ENCODE data around the gene NOXO1.
A peak's percentile ranks its signal among the peaks of the same experiment; 100 is the strongest.

Gene NOXO1

DNA sequence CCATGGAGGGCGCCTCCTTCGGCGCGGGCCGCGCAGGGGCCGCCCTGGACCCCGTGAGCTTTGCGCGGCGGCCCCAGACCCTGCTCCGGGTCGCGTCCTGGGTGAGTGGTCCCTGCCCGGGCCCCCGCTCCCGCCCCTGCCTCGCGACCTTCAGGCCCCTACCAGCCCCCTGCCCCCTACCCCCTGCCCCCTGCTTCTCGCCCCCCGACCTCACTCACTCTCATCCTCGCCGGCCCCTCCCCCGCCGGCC is 8.8 kb upstream of the NOXO1 start:
- TF ChIP-seq, protein P1, sequence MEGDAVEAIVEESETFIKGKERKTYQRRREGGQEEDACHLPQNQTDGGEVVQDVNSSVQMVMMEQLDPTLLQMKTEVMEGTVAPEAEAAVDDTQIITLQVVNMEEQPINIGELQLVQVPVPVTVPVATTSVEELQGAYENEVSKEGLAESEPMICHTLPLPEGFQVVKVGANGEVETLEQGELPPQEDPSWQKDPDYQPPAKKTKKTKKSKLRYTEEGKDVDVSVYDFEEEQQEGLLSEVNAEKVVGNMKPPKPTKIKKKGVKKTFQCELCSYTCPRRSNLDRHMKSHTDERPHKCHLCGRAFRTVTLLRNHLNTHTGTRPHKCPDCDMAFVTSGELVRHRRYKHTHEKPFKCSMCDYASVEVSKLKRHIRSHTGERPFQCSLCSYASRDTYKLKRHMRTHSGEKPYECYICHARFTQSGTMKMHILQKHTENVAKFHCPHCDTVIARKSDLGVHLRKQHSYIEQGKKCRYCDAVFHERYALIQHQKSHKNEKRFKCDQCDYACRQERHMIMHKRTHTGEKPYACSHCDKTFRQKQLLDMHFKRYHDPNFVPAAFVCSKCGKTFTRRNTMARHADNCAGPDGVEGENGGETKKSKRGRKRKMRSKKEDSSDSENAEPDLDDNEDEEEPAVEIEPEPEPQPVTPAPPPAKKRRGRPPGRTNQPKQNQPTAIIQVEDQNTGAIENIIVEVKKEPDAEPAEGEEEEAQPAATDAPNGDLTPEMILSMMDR (IDR thresholded peaks at IDR 0.05; ENCODE audit: low read length, missing control alignments): no peak
- H3K4me3 ChIP-seq (replicated peaks; ENCODE audit: low read depth, low read length): no peak overlapping the region
- no peak for DNase-seq (ENCODE audit: low read depth)

GRCh38 chr16:1989209-1990100 is 8.2 kb upstream of the NOXO1 start, which contains the start of gene SYNGR3:
Gene SYNGR3, plus strand, starts transcription at chr16:1989970. Its CDS starts 133 bp downstream, at chr16:1990103.
- TF ChIP-seq, protein P1 (IDR thresholded peaks at IDR 0.05; ENCODE audit: low read length, missing control alignments): no peak
- no peak within 1 kb of the TSS for H3K4me3 ChIP-seq (replicated peaks; ENCODE audit: low read depth, low read length)
- DNase-seq (ENCODE audit: low read depth): no peak

GRCh38 chr16:1987198-1987597 is 5.9 kb upstream of the NOXO1 start:
- no peak for DNase-seq (ENCODE audit: low read depth)
- H3K4me3 ChIP-seq (replicated peaks; ENCODE audit: low read depth, low read length): no peak overlapping the region
- TF ChIP-seq, protein P1 (IDR thresholded peaks at IDR 0.05; ENCODE audit: low read length, missing control alignments): no peak

- H3K4me3 ChIP-seq (replicated peaks; ENCODE audit: low read depth, low read length): peak overlapping the region; percentile 73
- no peak for DNase-seq (ENCODE audit: low read depth)
- TF ChIP-seq, protein P1 (IDR thresholded peaks at IDR 0.05; ENCODE audit: low read length, missing control alignments): no peak
Measured at GRCh38 chr16:1985466-1986150, 4.3 kb upstream of the NOXO1 start.

GRCh38 chr16:1984347-1985225 is 3.3 kb upstream of the NOXO1 start:
- no peak for DNase-seq (ENCODE audit: low read depth)
- peak overlapping the region; percentile 73 for H3K4me3 ChIP-seq (replicated peaks; ENCODE audit: low read depth, low read length)
- TF ChIP-seq, protein P1 (IDR thresholded peaks at IDR 0.05; ENCODE audit: low read length, missing control alignments): no peak

GRCh38 chr16:1983544-1984346 is 2.5 kb upstream of the NOXO1 start, which contains the start of gene GFER:
Gene GFER, plus strand, starts transcription at chr16:1984193. Its CDS starts 26 bp downstream, at chr16:1984219.
- DNase-seq (ENCODE audit: low read depth): peak; percentile 96
- TF ChIP-seq, protein P1 (IDR thresholded peaks at IDR 0.05; ENCODE audit: low read length, missing control alignments): peak; percentile 27
- peak within 1 kb of the TSS; percentile 73 for H3K4me3 ChIP-seq (replicated peaks; ENCODE audit: low read depth, low read length)
